ENCODE measurements around the gene ACTR1B.
A peak's percentile ranks its signal among the peaks of the same experiment; 100 is the strongest.

Gene ACTR1B

GRCh38 chr2:97697252-97698235 lies 33.7 kb upstream of the ACTR1B start:
- no peak overlapping the region for H3K4ac ChIP-seq (ENCODE audit: low read depth, low read length)
- no peak overlapping the region for H2AK5ac ChIP-seq (ENCODE audit: low read length)
- H4K8ac ChIP-seq (ENCODE audit: low read depth, low read length): no peak overlapping the region
- no peak overlapping the region for H3K23ac ChIP-seq (ENCODE audit: low read length)
- no peaks in the 10 kb centered on the region for H3K4me1 ChIP-seq (ENCODE audit: control insufficient read depth, low read depth, low read length)
- H4K5ac ChIP-seq (ENCODE audit: low read length): no peak overlapping the region
- no peak overlapping the region for H3K56ac ChIP-seq (ENCODE audit: low read length)
- H3K79me2 ChIP-seq (ENCODE audit: control insufficient read depth, insufficient read depth, low read length): no peaks in the 10 kb centered on the region
- no peaks in the 10 kb centered on the region for H3K27me3 ChIP-seq (ENCODE audit: insufficient read depth, low read length, poor library complexity)
- H3K4me2 ChIP-seq (ENCODE audit: low read length): no peak overlapping the region
- H2BK120ac ChIP-seq (ENCODE audit: low read depth, low read length): no peak overlapping the region
- peak; percentile 81 for DNase-seq
- H3K79me1 ChIP-seq (ENCODE audit: low read length): no peaks in the 10 kb centered on the region
- no peaks in the 10 kb centered on the region for H3K36me3 ChIP-seq (ENCODE audit: control insufficient read depth, insufficient read depth, low read length)
- no peak overlapping the region for H3K4me3 ChIP-seq (ENCODE audit: low read length)
- H2BK15ac ChIP-seq (replicated peaks; ENCODE audit: low read depth): no peak overlapping the region
- no peak overlapping the region for H3K27ac ChIP-seq (ENCODE audit: low read depth, low read length)
- no CpG with 5 or more reads among the region's 14 CpGs for WGBS (ENCODE audit: extremely low coverage, insufficient coverage, low lambda C conversion rate)
- H3K18ac ChIP-seq (ENCODE audit: low read length): no peak overlapping the region
- no peak overlapping the region for H3K9ac ChIP-seq (ENCODE audit: low read length)
- no peak overlapping the region for H2BK5ac ChIP-seq (ENCODE audit: low read length)

DNA sequence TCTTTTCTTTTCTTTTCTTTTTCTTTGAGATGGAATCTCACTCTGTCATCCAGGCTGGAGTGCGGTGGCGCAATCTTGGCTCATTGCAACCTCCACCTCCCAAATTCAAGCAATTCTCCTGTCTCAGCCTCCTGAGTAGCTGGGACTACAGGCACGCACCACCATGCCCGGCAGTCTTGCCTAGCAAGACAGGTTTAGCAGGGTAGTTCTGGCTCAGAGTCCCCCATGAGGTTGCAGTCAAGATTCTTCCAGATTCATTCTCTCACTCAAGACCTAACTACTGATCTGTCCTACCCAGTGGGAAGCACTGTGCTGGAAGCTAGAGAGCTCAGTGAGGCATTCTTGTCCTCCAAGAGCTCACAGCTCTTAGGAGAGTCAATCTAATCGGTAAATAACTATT lies 31.9 kb upstream of the ACTR1B start:
- Histone ChIP-seq H3K4me2 (ENCODE audit: low read length) (no peak overlapping the region), H3K18ac (ENCODE audit: low read length) (no peak overlapping the region), H3K79me1 (ENCODE audit: low read length) (no peaks in the 10 kb centered on the region), H4K5ac (ENCODE audit: low read length) (no peak overlapping the region), H3K4me3 (ENCODE audit: low read length) (no peak overlapping the region), H3K27ac (ENCODE audit: low read depth, low read length) (no peak overlapping the region), H2BK120ac (ENCODE audit: low read depth, low read length) (no peak overlapping the region), H3K23ac (ENCODE audit: low read length) (no peak overlapping the region), H3K79me2 (ENCODE audit: control insufficient read depth, insufficient read depth, low read length) (no peaks in the 10 kb centered on the region), H3K9ac (ENCODE audit: low read length) (no peak overlapping the region), H2AK5ac (ENCODE audit: low read length) (no peak overlapping the region), H2BK5ac (ENCODE audit: low read length) (no peak overlapping the region), H4K8ac (ENCODE audit: low read depth, low read length) (no peak overlapping the region), H3K4me1 (ENCODE audit: control insufficient read depth, low read depth, low read length) (no peaks in the 10 kb centered on the region), H3K36me3 (ENCODE audit: control insufficient read depth, insufficient read depth, low read length) (no peaks in the 10 kb centered on the region), H2BK15ac (replicated peaks; ENCODE audit: low read depth) (no peak overlapping the region), H3K56ac (ENCODE audit: low read length) (no peak overlapping the region), H3K4ac (ENCODE audit: low read depth, low read length) (no peak overlapping the region), H3K27me3 (ENCODE audit: insufficient read depth, low read length, poor library complexity) (no peaks in the 10 kb centered on the region)
- no peak for DNase-seq
- no CpG with 5 or more reads among the region's 5 CpGs for WGBS (ENCODE audit: extremely low coverage, insufficient coverage, low lambda C conversion rate)

GRCh38 chr2:97693476-97693875 lies 29.6 kb upstream of the ACTR1B start:
- no peak for DNase-seq
- Histone ChIP-seq H3K18ac (ENCODE audit: low read length) (no peak overlapping the region), H3K27ac (ENCODE audit: low read depth, low read length) (no peak overlapping the region), H3K4ac (ENCODE audit: low read depth, low read length) (no peak overlapping the region), H3K79me2 (ENCODE audit: control insufficient read depth, insufficient read depth, low read length) (no peaks in the 10 kb centered on the region), H3K9ac (ENCODE audit: low read length) (no peak overlapping the region), H4K5ac (ENCODE audit: low read length) (no peak overlapping the region), H2BK15ac (replicated peaks; ENCODE audit: low read depth) (no peak overlapping the region), H3K4me1 (ENCODE audit: control insufficient read depth, low read depth, low read length) (no peaks in the 10 kb centered on the region), H3K27me3 (ENCODE audit: insufficient read depth, low read length, poor library complexity) (no peaks in the 10 kb centered on the region), H4K8ac (ENCODE audit: low read depth, low read length) (no peak overlapping the region), H3K56ac (ENCODE audit: low read length) (no peak overlapping the region), H3K36me3 (ENCODE audit: control insufficient read depth, insufficient read depth, low read length) (no peaks in the 10 kb centered on the region), H2BK120ac (ENCODE audit: low read depth, low read length) (no peak overlapping the region), H3K23ac (ENCODE audit: low read length) (no peak overlapping the region), H2AK5ac (ENCODE audit: low read length) (no peak overlapping the region), H2BK5ac (ENCODE audit: low read length) (no peak overlapping the region), H3K4me3 (ENCODE audit: low read length) (no peak overlapping the region), H3K4me2 (ENCODE audit: low read length) (no peak overlapping the region), H3K79me1 (ENCODE audit: low read length) (no peaks in the 10 kb centered on the region)

- no peak overlapping the region for H3K27ac ChIP-seq (ENCODE audit: low read depth, low read length)
- H3K4me1 ChIP-seq (ENCODE audit: control insufficient read depth, low read depth, low read length): no peaks in the 10 kb centered on the region
- H3K4me3 ChIP-seq (ENCODE audit: low read length): no peak overlapping the region
- H3K23ac ChIP-seq (ENCODE audit: low read length): no peak overlapping the region
- H2AK5ac ChIP-seq (ENCODE audit: low read length): no peak overlapping the region
- H4K5ac ChIP-seq (ENCODE audit: low read length): no peak overlapping the region
- H3K36me3 ChIP-seq (ENCODE audit: control insufficient read depth, insufficient read depth, low read length): no peaks in the 10 kb centered on the region
- H3K4ac ChIP-seq (ENCODE audit: low read depth, low read length): no peak overlapping the region
- no peak overlapping the region for H2BK120ac ChIP-seq (ENCODE audit: low read depth, low read length)
- no peak overlapping the region for H3K9ac ChIP-seq (ENCODE audit: low read length)
- WGBS (ENCODE audit: extremely low coverage, insufficient coverage, low lambda C conversion rate): no CpG with 5 or more reads among the region's 6 CpGs
- no peak overlapping the region for H2BK15ac ChIP-seq (replicated peaks; ENCODE audit: low read depth)
- H3K27me3 ChIP-seq (ENCODE audit: insufficient read depth, low read length, poor library complexity): no peaks in the 10 kb centered on the region
- no peak overlapping the region for H3K4me2 ChIP-seq (ENCODE audit: low read length)
- no peak overlapping the region for H2BK5ac ChIP-seq (ENCODE audit: low read length)
- peak; percentile 85 for DNase-seq
- no peaks in the 10 kb centered on the region for H3K79me2 ChIP-seq (ENCODE audit: control insufficient read depth, insufficient read depth, low read length)
- no peak overlapping the region for H3K18ac ChIP-seq (ENCODE audit: low read length)
- no peak overlapping the region for H4K8ac ChIP-seq (ENCODE audit: low read depth, low read length)
- H3K56ac ChIP-seq (ENCODE audit: low read length): peak overlapping the region; percentile 42
- no peaks in the 10 kb centered on the region for H3K79me1 ChIP-seq (ENCODE audit: low read length)
Measured at GRCh38 chr2:97691166-97691565, 27.3 kb upstream of the ACTR1B start.

DNA sequence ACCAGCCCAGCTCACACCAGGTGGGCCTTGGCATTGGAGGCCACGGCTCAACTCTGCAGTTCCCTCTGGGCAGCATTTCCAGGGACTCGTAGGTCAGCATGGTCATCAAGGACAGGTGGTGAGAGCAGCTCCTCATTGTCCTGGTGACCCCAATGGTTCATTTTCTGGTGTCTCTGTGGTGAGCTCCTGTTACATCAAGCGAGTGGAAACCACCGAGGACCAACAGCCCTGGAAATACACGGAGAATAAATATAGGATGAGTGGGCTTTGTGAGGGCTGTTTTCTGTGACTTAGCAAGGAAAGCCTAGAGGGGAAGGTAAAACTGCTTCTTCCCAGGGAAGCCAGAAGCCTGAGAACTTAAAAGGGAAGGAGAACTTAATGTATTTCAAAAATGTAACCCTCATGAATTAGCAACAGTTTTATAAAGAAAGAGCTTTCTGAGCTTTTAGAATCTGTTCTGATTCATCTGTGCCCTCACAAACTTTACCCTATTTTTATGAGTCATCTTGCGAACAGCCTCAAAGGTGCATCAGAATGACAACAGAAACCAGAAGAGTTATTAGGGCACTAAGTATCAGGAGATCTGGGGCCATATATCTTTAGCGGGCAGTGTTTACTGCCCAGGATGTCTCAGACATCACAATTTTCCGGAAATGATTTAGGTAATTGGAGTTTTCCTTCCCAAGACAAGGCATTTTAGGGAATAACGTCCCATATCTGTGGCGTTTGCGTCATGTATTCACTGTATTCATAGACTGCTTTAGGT lies 24.4 kb upstream of the ACTR1B start:
- Histone ChIP-seq H3K23ac (ENCODE audit: low read length) (no peak overlapping the region), H3K36me3 (ENCODE audit: control insufficient read depth, insufficient read depth, low read length) (no peaks in the 10 kb centered on the region), H3K79me1 (ENCODE audit: low read length) (no peaks in the 10 kb centered on the region), H4K8ac (ENCODE audit: low read depth, low read length) (no peak overlapping the region), H3K18ac (ENCODE audit: low read length) (no peak overlapping the region), H2AK5ac (ENCODE audit: low read length) (no peak overlapping the region), H3K27ac (ENCODE audit: low read depth, low read length) (no peak overlapping the region), H3K56ac (ENCODE audit: low read length) (no peak overlapping the region), H2BK120ac (ENCODE audit: low read depth, low read length) (no peak overlapping the region), H4K5ac (ENCODE audit: low read length) (no peak overlapping the region), H2BK15ac (replicated peaks; ENCODE audit: low read depth) (no peak overlapping the region), H3K79me2 (ENCODE audit: control insufficient read depth, insufficient read depth, low read length) (no peaks in the 10 kb centered on the region), H3K4me3 (ENCODE audit: low read length) (no peak overlapping the region), H3K9ac (ENCODE audit: low read length) (no peak overlapping the region), H2BK5ac (ENCODE audit: low read length) (no peak overlapping the region), H3K4me2 (ENCODE audit: low read length) (no peak overlapping the region), H3K4ac (ENCODE audit: low read depth, low read length) (no peak overlapping the region), H3K4me1 (ENCODE audit: control insufficient read depth, low read depth, low read length) (no peaks in the 10 kb centered on the region), H3K27me3 (ENCODE audit: insufficient read depth, low read length, poor library complexity) (no peaks in the 10 kb centered on the region)
- no CpG with 5 or more reads among the region's 11 CpGs for WGBS (ENCODE audit: extremely low coverage, insufficient coverage, low lambda C conversion rate)
- DNase-seq: no peak
